GM12873 (cell line): ENCODE results near the gene TMSB15A.
"Not testable (repeated sequence)": the region's sequence is repeated elsewhere in the genome, so short reads cannot be mapped to it uniquely, and the experiment has no call there.

ENCODE experiments used
- CTCF ChIP-seq: IDR thresholded peaks from 2 replicates; pipeline ENCODE4 v1.5.1; 2012; ENCODE audit warnings: low read depth, mild to moderate bottlenecking, moderate library complexity, low read length, control low read depth; ENCODE audit not compliant: insufficient read depth; ENCODE audit errors: missing control alignments

Gene TMSB15A

GRCh38 chrX:102514536-102514935 lies 2.0 kb downstream of the TMSB15A start:
- no peak for TF ChIP-seq CTCF

- TF ChIP-seq CTCF: no peak
Observed at GRCh38 chrX:102498732-102499131, 17.8 kb downstream of the TMSB15A start.

GRCh38 chrX:102491766-102492165 lies 24.8 kb downstream of the TMSB15A start:
- TF ChIP-seq CTCF: no peak

GRCh38 chrX:102471762-102472220 lies 44.7 kb downstream of the TMSB15A start, which contains the start of gene TCP11X2:
TCP11X2 (minus strand) TSS chrX:102471812.
- not testable (repeated sequence) for TF ChIP-seq CTCF
